CD14-positive monocyte (primary cell): ENCODE measurements around the gene DCTN2. TPM values are rescaled to one million over a fixed set of nuclear protein-coding genes. Genes with fewer than 3 reads are reported as not detected.

Experiments used
- DNase-seq, 3 donors: peaks; one replicate each; pipeline ENCODE4 v3.0.0-alpha.2; 2011 to 2022
- H2AFZ ChIP-seq: 2 replicates; pipeline ENCODE4 v1.6.0; 2012; ENCODE audit warnings: mild to moderate bottlenecking, low read depth, low read length, inconsistent platforms; ENCODE audit not compliant: insufficient read depth, poor library complexity, severe bottlenecking
- H3K27ac ChIP-seq, 2 donors: 1 replicate in 1 of 2; 2 replicates in 1 of 2; pipeline ENCODE4 v1.5.1; 2012 to 2013; ENCODE audit warnings: low read length in 2 of 2, control low read depth in 1 of 2, inconsistent platforms in 1 of 2, low read depth in 1 of 2, mild to moderate bottlenecking in 1 of 2
- H3K27me3 ChIP-seq, 2 donors: one replicate each; pipeline versions ENCODE4 v1.6.0 to v1.6.1; 2011 to 2013; ENCODE audit warnings: low read length in 2 of 2; ENCODE audit not compliant: control insufficient read depth in 2 of 2, insufficient read depth in 2 of 2
- H3K36me3 ChIP-seq, 2 donors: replicated peaks in 1 of 2; 1 replicate in 1 of 2; 2 replicates in 1 of 2; pipeline versions ENCODE4 v1.5.1 to v1.6.1; 2012 to 2013; ENCODE audit warnings: low read length in 2 of 2, control low read depth in 1 of 2, inconsistent platforms in 1 of 2, mild to moderate bottlenecking in 1 of 2; ENCODE audit not compliant: insufficient read depth in 2 of 2, control insufficient read depth in 1 of 2
- H3K4me1 ChIP-seq, 2 donors: 1 replicate in 1 of 2; 2 replicates in 1 of 2; pipeline versions ENCODE4 v1.5.1 to v1.6.1; 2012 to 2013; ENCODE audit warnings: low read length in 2 of 2, control low read depth in 1 of 2, inconsistent platforms in 1 of 2, mild to moderate bottlenecking in 1 of 2, moderate library complexity in 1 of 2; ENCODE audit not compliant: insufficient read depth in 2 of 2, control insufficient read depth in 1 of 2
- H3K4me2 ChIP-seq: replicated peaks from 2 replicates; pipeline ENCODE3; 2012; ENCODE audit warnings: low read length, moderate library complexity, mild to moderate bottlenecking; ENCODE audit not compliant: poor library complexity, severe bottlenecking; ENCODE audit errors: extremely low read depth
- H3K4me3 ChIP-seq, 3 experiments: fragments of 200-600 bp in 1 of 3; sonication (generic) in 1 of 3; replicated peaks in 1 of 3; 1 replicate in 2 of 3; 2 replicates in 1 of 3; pipeline ENCODE4 v1.5.1; 2011 to 2013; ENCODE audit warnings: low read length in 3 of 3, mild to moderate bottlenecking in 3 of 3, control low read depth in 2 of 3, low read depth in 2 of 3, inconsistent platforms in 1 of 3, moderate library complexity in 1 of 3
- H3K79me2 ChIP-seq: 2 replicates; pipeline ENCODE4 v1.6.0; 2012; ENCODE audit warnings: mild to moderate bottlenecking, control low read depth, inconsistent platforms, low read length, moderate library complexity; ENCODE audit not compliant: insufficient read depth
- H3K9ac ChIP-seq: 2 replicates; pipeline ENCODE4 v1.6.0; 2017; ENCODE audit warnings: low read length, mild to moderate bottlenecking; ENCODE audit not compliant: insufficient read depth, poor library complexity, severe bottlenecking
- H3K9me3 ChIP-seq, 2 donors: replicated peaks in 1 of 2; 1 replicate in 1 of 2; 2 replicates in 1 of 2; pipeline versions ENCODE4 v1.5.1 to v1.6.1; 2012 to 2013; ENCODE audit warnings: low read length in 2 of 2, control low read depth in 1 of 2; ENCODE audit not compliant: control insufficient read depth in 1 of 2, insufficient read depth in 1 of 2
- H4K20me1 ChIP-seq: 2 replicates; pipeline ENCODE4 v1.6.0; 2012; ENCODE audit warnings: mild to moderate bottlenecking, low read length, control low read depth, moderate library complexity; ENCODE audit not compliant: insufficient read depth
- H3K27ac Mint-ChIP-seq, 7 donors: one replicate each; pipeline ENCODE4 v1.8.0; 2020; ENCODE audit warnings: mild to moderate bottlenecking in 7 of 7, mixed read lengths in 7 of 7, moderate library complexity in 6 of 7, inconsistent platforms in 2 of 7
- H3K27me3 Mint-ChIP-seq, 3 donors: one replicate each; pipeline ENCODE4 v1.8.0; 2021 to 2022; ENCODE audit warnings: low read depth in 3 of 3, mild to moderate bottlenecking in 3 of 3, mixed read lengths in 3 of 3, moderate library complexity in 3 of 3, inconsistent platforms in 1 of 3
- H3K36me3 Mint-ChIP-seq, 2 donors: one replicate each; pipeline ENCODE4 v1.8.0; 2020; ENCODE audit warnings: mixed read lengths in 2 of 2, inconsistent platforms in 1 of 2, mild to moderate bottlenecking in 1 of 2
- H3K4me1 Mint-ChIP-seq: one replicate; pipeline ENCODE4 v1.8.0; 2020; ENCODE audit warnings: mild to moderate bottlenecking, mixed read lengths
- H3K4me3 Mint-ChIP-seq, 2 donors: one replicate each; pipeline ENCODE4 v1.8.0; 2020; ENCODE audit warnings: mild to moderate bottlenecking in 2 of 2, mixed read lengths in 2 of 2, moderate library complexity in 1 of 2
- H3K9me3 Mint-ChIP-seq, 7 donors: one replicate each; pipeline ENCODE4 v1.8.0; 2020 to 2022; ENCODE audit warnings: mixed read lengths in 7 of 7, mild to moderate bottlenecking in 6 of 7, moderate library complexity in 6 of 7, inconsistent platforms in 2 of 7
- CTCF ChIP-seq: fragments of 200-600 bp; IDR thresholded peaks from one replicate; pipeline ENCODE4 v1.8.0; 2022; ENCODE audit warnings: antibody characterized with exemption, mild to moderate bottlenecking
- WGBS: methylation state at CpG from one replicate; pipeline ENCODE4 v1.1.5; 2013; ENCODE audit warnings: missing lambda C conversion rate; ENCODE audit not compliant: insufficient coverage; 5-methylcytosine and 5-hydroxymethylcytosine counted together
- intact Hi-C, 2 donors: fragments of 100-400 bp; cut with micrococcal nuclease; formaldehyde crosslinking; loops; one replicate each; pipeline versions ENCODE4 v1.15.0 to v1.15.1; 2023
- polyA plus RNA-seq, 3 donors: library from polyadenylated mRNA; depleted of rRNA in 1 of 3; unstranded in 2 of 3; stranded (reverse) in 1 of 3; fragments of 300-500 nt in 2 of 3; fragments of >200 nt in 1 of 3; fragmentation: Illumina TruSeq in 2 of 3; gene quantifications; 1 replicate in 2 of 3; 2 replicates in 1 of 3; pipeline ENCODE4 v1.2.3, GENCODE V29; 2012 to 2021

Gene DCTN2
- polyA plus RNA-seq, 3 donors, result 72.8 to 94.5 (median 82.2) TPM

GRCh38 chr12:57576613-57577160 lies 29.7 kb upstream of the DCTN2 start:
- no peaks in the 10 kb centered on the region for H3K79me2 ChIP-seq
- H3K27me3 Mint-ChIP-seq, result peaks cover 7 to 19% (median 17%) of the 10 kb centered on the region in 3 donors

GRCh38 chr12:57575771-57576612 lies 29.0 kb upstream of the DCTN2 start:
- DNase-seq, result no peak
- TF ChIP-seq CTCF, result no peak
- H4K20me1 ChIP-seq, result no peaks in the 10 kb centered on the region
- H3K36me3 ChIP-seq, result no peaks in the 10 kb centered on the region
- H2AFZ ChIP-seq, result no peak overlapping the region
- H3K4me1 ChIP-seq, result no peaks in the 10 kb centered on the region
- H3K9me3 ChIP-seq, result no peaks in the 10 kb centered on the region
- H3K27me3 ChIP-seq, result no peaks in the 10 kb centered on the region
- intact Hi-C loops, result no loop called here
- no peak overlapping the region for H3K9ac ChIP-seq
- no peak overlapping the region for H3K4me3 Mint-ChIP-seq
- H3K9me3 Mint-ChIP-seq, result no peaks in the 10 kb centered on the region
- no peak overlapping the region for H3K27ac ChIP-seq
- H3K79me2 ChIP-seq, result no peaks in the 10 kb centered on the region
- no peaks in the 10 kb centered on the region for H3K4me1 Mint-ChIP-seq
- H3K4me2 ChIP-seq, result no peak overlapping the region
- WGBS, result 92% methylated on average over 12 of the region's 12 CpGs
- H3K4me3 ChIP-seq, result no peak overlapping the region
- no peak overlapping the region for H3K27ac Mint-ChIP-seq
- H3K36me3 Mint-ChIP-seq, result no peaks in the 10 kb centered on the region
- H3K27me3 Mint-ChIP-seq, result peaks cover 7 to 19% (median 17%) of the 10 kb centered on the region in 3 donors

More at GRCh38 chr12:57576613-57577160, 29.7 kb upstream of the DCTN2 start:
- no peak overlapping the region for H3K4me3 Mint-ChIP-seq
- no peak overlapping the region for H3K27ac Mint-ChIP-seq
- H3K9me3 ChIP-seq, result no peaks in the 10 kb centered on the region
- H4K20me1 ChIP-seq, result no peaks in the 10 kb centered on the region
- no peaks in the 10 kb centered on the region for H3K36me3 Mint-ChIP-seq
- H3K27me3 ChIP-seq, result peaks cover 0 to under 1% of the 10 kb centered on the region in 2 donors
- H3K4me2 ChIP-seq, result no peak overlapping the region
- no peak for TF ChIP-seq CTCF
- 95% methylated on average over 8 of the region's 9 CpGs for WGBS
- H3K4me3 ChIP-seq, result no peak overlapping the region
- no peaks in the 10 kb centered on the region for H3K4me1 Mint-ChIP-seq
- no peaks in the 10 kb centered on the region for H3K36me3 ChIP-seq
- H3K4me1 ChIP-seq, result no peaks in the 10 kb centered on the region
- no peak overlapping the region for H3K27ac ChIP-seq
- DNase-seq, result no peak
- H2AFZ ChIP-seq, result no peak overlapping the region
- no peaks in the 10 kb centered on the region for H3K9me3 Mint-ChIP-seq
- intact Hi-C loops, result no loop called here
- H3K9ac ChIP-seq, result no peak overlapping the region
